Stimulated activated CD4-positive, alpha-beta T cell treated with anti-CD3 and anti-CD28 coated beads, Interleukin-1b, Interleukin-23, amount 100 ng/mL, for 48 hours (primary cell): ENCODE data around the gene GNG12.

Experiments
- DNase-seq: peaks from one replicate; pipeline ENCODE4 v3.0.0-alpha.2; 2020

GNG12 gene

GRCh38 chr1:67812226-67812625 lies 21.0 kb downstream of the GNG12 start:
- no peak for DNase-seq

DNA sequence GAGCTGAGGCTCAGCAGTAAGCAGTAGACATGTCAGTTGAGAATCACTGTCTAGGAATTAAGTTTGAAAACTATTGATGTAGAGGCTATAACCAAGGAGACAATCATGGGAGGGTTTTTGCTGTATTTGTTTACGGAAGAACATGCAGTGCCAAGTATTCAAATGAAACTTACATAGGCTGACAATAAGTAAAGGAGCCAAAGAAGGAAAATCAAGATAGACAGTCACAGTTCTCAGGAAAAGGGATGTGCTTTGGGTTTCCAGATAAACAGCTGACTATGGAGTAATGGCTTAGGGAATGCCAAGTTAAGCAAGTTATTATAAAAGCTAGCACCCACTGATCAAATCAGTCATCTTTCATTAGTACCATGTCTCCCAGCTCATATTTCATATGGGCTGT lies 21.5 kb downstream of the GNG12 start:
- no peak for DNase-seq

DNA sequence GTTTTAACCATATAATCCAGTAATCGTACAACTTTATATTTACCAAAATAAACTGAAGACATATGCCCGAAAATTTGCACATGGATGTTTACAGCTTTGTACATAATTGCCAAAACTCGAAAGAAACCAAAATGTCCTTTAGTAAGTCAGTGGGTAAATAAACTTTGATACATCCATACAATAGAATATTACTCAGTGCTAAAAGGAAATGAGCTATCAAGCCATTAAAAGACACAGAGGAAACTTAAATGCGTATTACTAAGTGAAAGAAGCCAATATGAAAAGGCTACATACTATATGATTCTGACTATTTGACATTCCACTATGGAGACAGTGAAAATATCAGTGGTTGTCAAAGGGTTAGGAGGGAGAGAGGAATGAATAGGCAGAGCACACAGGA lies 23.4 kb downstream of the GNG12 start:
- DNase-seq: no peak

DNA sequence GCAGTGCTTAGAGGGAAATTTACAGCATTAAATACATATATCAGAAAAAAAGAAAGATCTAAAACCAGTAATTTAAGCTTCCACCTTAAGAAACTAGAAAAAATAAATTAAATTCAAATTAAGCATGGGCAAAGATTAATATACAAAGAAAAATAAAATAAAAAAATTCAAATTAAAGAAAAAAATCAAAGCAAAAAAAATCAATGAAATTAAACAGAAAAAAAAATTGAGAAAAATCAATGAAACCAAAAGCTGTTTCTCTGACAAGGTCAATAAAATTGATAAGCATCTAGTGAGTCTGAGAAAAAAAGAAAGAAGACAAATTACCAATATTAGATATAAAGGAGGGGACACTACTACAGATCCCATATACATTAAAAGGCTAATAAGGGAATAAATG lies 26.0 kb downstream of the GNG12 start:
- DNase-seq: no peak

DNA sequence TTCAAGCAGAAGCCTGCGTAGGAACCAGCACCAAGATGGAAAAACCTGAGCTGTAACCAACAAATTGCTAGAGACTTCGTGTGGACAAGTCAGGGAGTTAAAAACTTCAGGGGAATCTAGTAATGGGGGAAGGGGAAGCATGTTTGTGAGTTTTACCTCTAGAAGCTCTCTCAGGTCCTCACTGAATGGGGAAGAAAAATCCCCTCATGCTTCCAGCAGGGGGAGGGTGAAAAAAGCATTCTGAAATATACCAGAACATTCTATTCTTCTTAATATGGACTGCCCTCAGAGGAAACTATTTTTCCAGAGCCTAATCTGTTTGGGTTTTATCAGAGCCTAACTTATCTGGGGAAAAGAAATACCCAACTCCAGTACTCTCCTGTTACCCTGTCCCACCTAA lies 28.6 kb downstream of the GNG12 start:
- no peak for DNase-seq

- DNase-seq: no peak
Measured at GRCh38 chr1:67803380-67804279, 29.6 kb downstream of the GNG12 start.

GRCh38 chr1:67802565-67802964 lies 30.7 kb downstream of the GNG12 start:
- no peak for DNase-seq

DNA sequence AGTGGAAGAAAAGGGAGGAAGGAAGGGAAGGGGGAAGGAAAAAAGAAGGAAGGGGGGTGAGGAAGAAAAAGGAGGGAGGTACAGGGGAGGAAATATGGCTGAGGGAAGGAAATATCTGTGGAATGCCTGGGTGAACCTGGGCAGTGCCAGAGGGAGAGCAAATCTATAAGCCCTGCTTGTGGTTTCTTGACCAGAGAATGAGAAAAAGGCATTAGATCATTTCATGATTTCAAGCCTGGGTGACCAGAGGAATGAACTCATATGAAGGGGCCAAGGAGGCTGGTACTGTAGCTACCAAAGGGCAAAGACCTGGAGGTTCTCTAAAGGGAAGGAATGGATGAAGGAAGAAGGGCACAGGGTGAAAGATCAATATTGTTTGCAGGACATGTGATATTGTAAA lies 31.4 kb downstream of the GNG12 start:
- no peak for DNase-seq

- DNase-seq: no peak
Measured at GRCh38 chr1:67795179-67795912, 37.9 kb downstream of the GNG12 start.

GRCh38 chr1:67793562-67793961 lies 39.7 kb downstream of the GNG12 start:
- no peak for DNase-seq

- DNase-seq: no peak
Measured at GRCh38 chr1:67792741-67793458, 40.4 kb downstream of the GNG12 start.

GRCh38 chr1:67792103-67792502 lies 41.2 kb downstream of the GNG12 start:
- no peak for DNase-seq

- DNase-seq: no peak
Measured at GRCh38 chr1:67791686-67792085, 41.6 kb downstream of the GNG12 start.

DNA sequence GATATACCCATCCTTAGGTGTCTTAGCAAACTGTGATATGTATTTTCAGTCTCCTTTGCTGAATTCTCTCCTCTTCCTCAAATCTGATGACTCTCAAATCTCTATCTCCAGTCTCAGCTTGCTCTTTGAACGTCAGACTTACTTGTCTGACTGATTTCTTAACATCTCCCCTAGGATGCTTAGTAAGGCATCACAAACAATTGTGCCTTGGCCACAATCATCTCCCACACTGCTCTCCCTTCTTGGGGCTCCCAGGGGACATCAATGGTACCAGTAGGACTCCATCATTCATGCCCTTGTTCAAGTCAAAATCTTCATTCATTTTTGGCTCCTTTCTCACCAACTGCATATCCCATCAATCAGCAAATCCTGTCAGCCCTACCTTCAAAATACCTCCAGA lies 42.0 kb downstream of the GNG12 start:
- DNase-seq: no peak

- no peak for DNase-seq
Measured at GRCh38 chr1:67790201-67790692, 43.0 kb downstream of the GNG12 start.

GRCh38 chr1:67789551-67789950 lies 43.7 kb downstream of the GNG12 start:
- no peak for DNase-seq

- no peak for DNase-seq
Measured at GRCh38 chr1:67788904-67789303, 44.4 kb downstream of the GNG12 start.

GRCh38 chr1:67788238-67788790 lies 45.0 kb downstream of the GNG12 start:
- DNase-seq: no peak

DNA sequence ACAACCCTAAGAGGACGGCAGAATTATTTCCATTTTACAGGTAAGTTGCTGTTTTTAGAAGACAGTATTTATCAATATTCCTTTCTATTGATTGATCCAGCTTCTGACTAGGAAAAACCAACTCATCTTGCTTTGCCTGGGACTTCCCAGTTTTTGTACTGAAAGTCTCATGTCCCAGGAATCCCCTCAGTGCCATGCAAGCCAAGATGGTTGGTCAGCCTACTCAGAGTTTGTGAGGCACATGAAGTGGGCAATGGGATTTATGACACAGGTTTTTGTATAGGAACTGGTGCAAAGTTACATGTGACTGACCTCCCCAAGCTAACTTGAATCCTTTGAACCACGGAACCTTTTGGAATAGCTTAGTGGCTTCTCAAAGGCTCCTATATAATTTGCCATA lies 45.5 kb downstream of the GNG12 start:
- DNase-seq: no peak

DNA sequence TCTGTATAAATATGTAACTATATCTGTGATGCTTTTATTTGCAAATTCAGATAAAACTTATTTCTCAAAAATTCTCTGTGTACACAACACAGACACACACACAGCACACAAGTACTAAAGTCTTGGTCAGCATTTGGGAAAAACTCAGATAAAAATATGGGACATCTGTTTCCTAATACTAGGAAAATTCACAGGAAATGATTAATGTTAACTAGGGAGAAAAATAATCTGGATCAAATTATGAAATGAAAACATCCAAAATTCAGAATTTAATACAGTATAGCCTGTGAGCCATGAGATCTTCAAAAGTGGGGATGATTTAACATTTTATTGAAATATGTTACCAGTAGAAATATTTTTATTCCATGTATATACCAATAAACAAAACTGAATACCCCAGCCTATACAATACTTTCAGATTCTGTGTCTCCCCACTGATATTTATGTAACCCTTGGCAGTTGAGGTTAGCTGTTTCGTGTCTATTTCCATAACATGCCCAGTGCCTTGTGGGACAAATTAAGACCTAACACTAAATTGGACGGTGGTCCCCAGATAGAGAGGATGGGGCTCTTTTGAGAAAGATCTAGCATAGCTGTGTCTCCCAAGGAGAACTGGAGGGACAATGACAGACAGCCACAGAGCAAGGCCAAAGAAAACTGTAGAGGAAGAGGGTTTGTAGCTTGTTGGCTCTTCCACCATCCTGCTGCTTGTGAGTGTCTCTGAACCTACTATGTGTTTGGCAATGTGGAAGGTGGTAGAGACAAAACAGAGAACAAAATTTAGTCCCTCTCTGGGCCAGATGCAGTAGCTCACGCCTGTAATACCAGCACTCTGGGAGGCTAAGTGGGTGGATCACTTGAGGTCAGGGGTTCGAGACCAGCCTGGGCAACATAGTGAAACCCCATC lies 47.2 kb downstream of the GNG12 start:
- no peak for DNase-seq

GRCh38 chr1:67784545-67785186 lies 48.6 kb downstream of the GNG12 start:
- no peak for DNase-seq
